GM23338 (cell line): ENCODE measurements around the gene CDYL2. TPM values are rescaled to one million over a fixed set of nuclear protein-coding genes. Genes with fewer than 3 reads are reported as not detected.

Experiments
- ATAC-seq: fragments of 200-7000 bp; cut with Tn5 transposase; 3 replicates; pipeline ENCODE4 v1.9.1; 2020
- DNase-seq: peaks from one replicate; pipeline ENCODE4 v3.0.0-alpha.2; 2015; ENCODE audit warnings: low spot score
- H2AFZ ChIP-seq: fragments of 200-600 bp; sonication (generic); 2 replicates; pipeline ENCODE4 v1.8.0; 2016; ENCODE audit warnings: antibody characterized with exemption, mild to moderate bottlenecking, moderate library complexity
- H3F3A ChIP-seq: fragments of 200-600 bp; sonication (generic); replicated peaks from 2 replicates; pipeline ENCODE4 v1.8.0; 2017; ENCODE audit warnings: antibody characterized with exemption, mixed run types, low read depth
- H3K27ac ChIP-seq: fragments of 200-600 bp; sonication (generic); 2 replicates; pipeline ENCODE4 v1.6.1; 2016; ENCODE audit warnings: low read depth
- H3K27me3 ChIP-seq: fragments of 200-600 bp; sonication (generic); 2 replicates; pipeline ENCODE4 v1.8.0; 2016; ENCODE audit warnings: mild to moderate bottlenecking, mixed run types, moderate library complexity; ENCODE audit not compliant: insufficient read depth
- H3K36me3 ChIP-seq: fragments of 200-600 bp; sonication (generic); 2 replicates; pipeline ENCODE4 v1.8.0; 2016; ENCODE audit warnings: mild to moderate bottlenecking; ENCODE audit not compliant: insufficient read depth
- H3K4me1 ChIP-seq: fragments of 200-600 bp; sonication (generic); 2 replicates; pipeline ENCODE4 v1.8.0; 2016; ENCODE audit warnings: mild to moderate bottlenecking, moderate library complexity; ENCODE audit not compliant: insufficient read depth
- H3K4me2 ChIP-seq: fragments of 200-600 bp; sonication (generic); 2 replicates; pipeline ENCODE4 v1.7.1; 2017; ENCODE audit warnings: mixed run types
- H3K4me3 ChIP-seq: fragments of 200-600 bp; sonication (generic); 2 replicates; pipeline ENCODE4 v1.6.1; 2016; ENCODE audit warnings: mixed run types
- H3K79me2 ChIP-seq: fragments of 200-600 bp; sonication (generic); replicated peaks from 2 replicates; pipeline ENCODE4 v1.8.0; 2017; ENCODE audit warnings: mild to moderate bottlenecking; ENCODE audit not compliant: insufficient read depth
- H3K9me2 ChIP-seq: fragments of 200-600 bp; sonication (generic); 2 replicates; pipeline ENCODE4 v1.8.0; 2017; ENCODE audit not compliant: insufficient read depth
- H4K20me1 ChIP-seq: fragments of 200-600 bp; sonication (generic); replicated peaks from 2 replicates; pipeline ENCODE4 v1.8.0; 2017; ENCODE audit warnings: mild to moderate bottlenecking; ENCODE audit not compliant: insufficient read depth
- H3K27ac Mint-ChIP-seq: 2 replicates; pipeline ENCODE4 v1.8.0; 2020; ENCODE audit warnings: inconsistent platforms, mild to moderate bottlenecking, moderate library complexity, mixed read lengths
- H3K27me3 Mint-ChIP-seq: 3 replicates; pipeline ENCODE4 v1.8.0; 2022; ENCODE audit warnings: low read depth, mild to moderate bottlenecking, moderate library complexity, mixed read lengths, inconsistent platforms; ENCODE audit not compliant: insufficient read depth, poor library complexity
- H3K36me3 Mint-ChIP-seq: 3 replicates; pipeline ENCODE4 v1.8.0; 2021; ENCODE audit warnings: low read depth, mild to moderate bottlenecking, inconsistent platforms, moderate library complexity, mixed read lengths
- H3K4me1 Mint-ChIP-seq: 3 replicates; pipeline ENCODE4 v1.8.0; 2020; ENCODE audit warnings: mild to moderate bottlenecking, inconsistent platforms, mixed read lengths
- H3K4me3 Mint-ChIP-seq: 3 replicates; pipeline ENCODE4 v1.8.0; 2021; ENCODE audit warnings: moderate library complexity, mild to moderate bottlenecking, inconsistent platforms, mixed read lengths
- H3K9me3 Mint-ChIP-seq: 3 replicates; pipeline ENCODE4 v1.8.0; 2020; ENCODE audit warnings: moderate library complexity, mild to moderate bottlenecking, inconsistent platforms, mixed read lengths
- CREB1 ChIP-seq: fragments of 250-450 bp; sonication (Bioruptor Pico); IDR thresholded peaks from 2 replicates; pipeline ENCODE4 v1.5.0; 2020; ENCODE audit warnings: low read depth, mild to moderate bottlenecking, moderate library complexity
- CTCF ChIP-seq, 2 experiments: fragments of 200-600 bp in 1 of 2; sonication (generic) in 1 of 2; conservative IDR thresholded peaks; 2 replicates each; pipeline versions ENCODE4 v1.5.1 to v1.6.1; 2016 to 2017; ENCODE audit warnings: antibody characterized with exemption in 2 of 2, low read depth in 2 of 2, mild to moderate bottlenecking in 2 of 2, moderate library complexity in 1 of 2
- JUNB ChIP-seq: IDR thresholded peaks from one replicate; pipeline ENCODE4 v1.6.1; 2016; ENCODE audit warnings: antibody characterized with exemption; ENCODE audit not compliant: unreplicated experiment
- NANOG ChIP-seq: IDR thresholded peaks from 2 replicates; pipeline ENCODE4 v1.6.1; 2016; ENCODE audit warnings: antibody characterized with exemption, borderline replicate concordance
- POLR2AphosphoS5 ChIP-seq: IDR thresholded peaks from 2 replicates; pipeline ENCODE4 v1.6.1; 2016; ENCODE audit warnings: antibody characterized with exemption, low read depth
- REST ChIP-seq: IDR thresholded peaks from one replicate; pipeline ENCODE4 v1.6.1; 2018; ENCODE audit warnings: antibody characterized with exemption; ENCODE audit not compliant: unreplicated experiment
- STAT1 ChIP-seq: IDR thresholded peaks from one replicate; pipeline ENCODE4 v1.6.1; 2016; ENCODE audit warnings: antibody characterized with exemption; ENCODE audit not compliant: unreplicated experiment
- ZNF114 ChIP-seq: fragments of 250-450 bp; sonication (Bioruptor Pico); IDR thresholded peaks from 2 replicates; pipeline ENCODE4 v1.5.0; 2020; ENCODE audit warnings: mild to moderate bottlenecking, moderate library complexity
- ZNF331 ChIP-seq: fragments of 250-450 bp; sonication (Bioruptor Pico); IDR thresholded peaks from 2 replicates; pipeline ENCODE4 v1.5.0; 2020; ENCODE audit warnings: low read depth, mild to moderate bottlenecking, moderate library complexity
- polyA plus RNA-seq: library from polyadenylated mRNA; unstranded; fragments of >200 nt; fragmentation: Nextera tagmentation; extraction: Ambion mirVana; gene quantifications from 2 replicates; pipeline ENCODE4 v1.2.1, GENCODE V29; 2016
- total RNA-seq: library from RNA; depleted of rRNA; stranded (reverse); fragments of >200 nt; shearing (Covaris generic); gene quantifications from 2 replicates; pipeline ENCODE4 v1.2.3, GENCODE V29; 2014

The CDYL2 gene
- total and polyA plus RNA-seq, 2 experiments from 2014 or later = 0.82 to 4.3 TPM

DNA sequence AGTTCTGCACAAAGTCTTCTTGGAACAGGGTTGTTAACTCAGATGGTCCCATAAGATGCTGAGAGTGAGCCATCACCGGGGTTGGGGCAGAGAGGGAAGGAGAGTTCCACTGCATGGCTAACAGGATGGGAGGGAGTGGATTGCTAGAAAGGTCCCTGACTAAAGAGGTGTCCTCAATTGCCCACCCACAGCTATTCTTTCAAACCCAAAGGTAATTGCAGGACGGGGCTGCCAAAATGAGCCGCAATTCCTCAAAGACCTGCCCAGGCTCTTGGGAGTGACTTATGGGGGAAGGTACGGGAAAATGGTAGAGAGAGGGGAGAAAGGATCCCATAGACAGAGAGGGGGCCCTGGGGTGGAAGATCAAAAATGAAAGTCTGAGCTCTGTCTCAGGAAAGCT, 203.2 kb downstream of the CDYL2 start (continued):
- TF ChIP-seq REST = no peak

GRCh38 chr16:80599466-80599865, 204.9 kb downstream of the CDYL2 start:
- ATAC-seq = no peak
- no peak overlapping the region for H3K4me3 ChIP-seq
- Mint-ChIP-seq H3K27me3 (peaks cover 4% of the 10 kb centered on the region), H3K4me1 (no peaks in the 10 kb centered on the region), H3K27ac (no peak overlapping the region), H3K4me3 (no peak overlapping the region), H3K36me3 (peaks cover 12% of the 10 kb centered on the region), H3K9me3 (peaks cover 41% of the 10 kb centered on the region)
- no peak overlapping the region for H2AFZ ChIP-seq
- H3F3A ChIP-seq = no peaks in the 10 kb centered on the region
- H4K20me1 ChIP-seq = no peaks in the 10 kb centered on the region
- H3K36me3 ChIP-seq = no peaks in the 10 kb centered on the region
- H3K4me1 ChIP-seq = no peaks in the 10 kb centered on the region
- H3K79me2 ChIP-seq = no peaks in the 10 kb centered on the region
- H3K27ac ChIP-seq = no peak overlapping the region
- no peak for DNase-seq
- TF ChIP-seq CREB1 (CRISPR knock-in tag) = no peak
- H3K4me2 ChIP-seq = no peak overlapping the region
- no peaks in the 10 kb centered on the region for H3K27me3 ChIP-seq
- H3K9me2 ChIP-seq = peaks cover 5% of the 10 kb centered on the region

- no peak overlapping the region for H3K27ac Mint-ChIP-seq
- no peak overlapping the region for H2AFZ ChIP-seq
- peaks cover 5% of the 10 kb centered on the region for H3K9me2 ChIP-seq
- H3K4me1 ChIP-seq = no peaks in the 10 kb centered on the region
- ATAC-seq (no peak), DNase-seq (no peak)
- peaks cover 53% of the 10 kb centered on the region for H3K9me3 Mint-ChIP-seq
- H3K4me3 Mint-ChIP-seq = no peak overlapping the region
- H4K20me1 ChIP-seq = no peaks in the 10 kb centered on the region
- no peaks in the 10 kb centered on the region for H3K27me3 ChIP-seq
- H3K27me3 Mint-ChIP-seq = peaks cover 4% of the 10 kb centered on the region
- no peaks in the 10 kb centered on the region for H3F3A ChIP-seq
- no peak overlapping the region for H3K27ac ChIP-seq
- H3K79me2 ChIP-seq = no peaks in the 10 kb centered on the region
- H3K36me3 ChIP-seq = no peaks in the 10 kb centered on the region
- H3K36me3 Mint-ChIP-seq = peaks cover 9% of the 10 kb centered on the region
- H3K4me3 ChIP-seq = no peak overlapping the region
- H3K4me1 Mint-ChIP-seq = no peaks in the 10 kb centered on the region
- no peak overlapping the region for H3K4me2 ChIP-seq
- TF ChIP-seq POLR2AphosphoS5 (no peak), ZNF114 (CRISPR knock-in tag) (no peak), JUNB (no peak), CTCF (conservative IDR thresholded peaks at IDR 0.05; ENCODE audit: low read depth in 2 of 2) (no peak), ZNF331 (CRISPR knock-in tag) (no peak), STAT1 (no peak), CREB1 (CRISPR knock-in tag) (no peak), NANOG (no peak), REST (no peak)
Measured at GRCh38 chr16:80596507-80597207, 207.7 kb downstream of the CDYL2 start.
